Activated naive CD4-positive, alpha-beta T cell treated with anti-CD3 and anti-CD28 coated beads, Interleukin-2, amount 10 ng/mL, durations not matched to agents 5 hours and 36 hours (primary cell): ENCODE measurements around the gene KRTAP16-1. TPM values are rescaled to one million over a fixed set of nuclear protein-coding genes. Genes with fewer than 3 reads are reported as not detected.

Experiments
- total RNA-seq, 2 experiments: library from RNA; stranded (reverse); gene quantifications; one replicate each; pipeline ENCODE4 v1.2.3, GENCODE V29; 2021

Gene KRTAP16-1, protein sequence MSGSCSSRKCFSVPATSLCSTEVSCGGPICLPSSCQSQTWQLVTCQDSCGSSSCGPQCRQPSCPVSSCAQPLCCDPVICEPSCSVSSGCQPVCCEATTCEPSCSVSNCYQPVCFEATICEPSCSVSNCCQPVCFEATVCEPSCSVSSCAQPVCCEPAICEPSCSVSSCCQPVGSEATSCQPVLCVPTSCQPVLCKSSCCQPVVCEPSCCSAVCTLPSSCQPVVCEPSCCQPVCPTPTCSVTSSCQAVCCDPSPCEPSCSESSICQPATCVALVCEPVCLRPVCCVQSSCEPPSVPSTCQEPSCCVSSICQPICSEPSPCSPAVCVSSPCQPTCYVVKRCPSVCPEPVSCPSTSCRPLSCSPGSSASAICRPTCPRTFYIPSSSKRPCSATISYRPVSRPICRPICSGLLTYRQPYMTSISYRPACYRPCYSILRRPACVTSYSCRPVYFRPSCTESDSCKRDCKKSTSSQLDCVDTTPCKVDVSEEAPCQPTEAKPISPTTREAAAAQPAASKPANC
- under 1 TPM in 1 of 2 experiments, not detected in 1; 0.14 TPM for total RNA-seq

GRCh38 chr17:41308918-41309359 is at the start of gene KRTAP16-1:
Gene KRTAP16-1, minus strand, starts transcription at chr17:41309309. Its CDS starts 56 bp downstream, at chr17:41309253.

GRCh38 chr17:41350381-41350878 is 41.3 kb upstream of the KRTAP16-1 start, which contains the start of gene KRT33A:
Gene KRT33A, minus strand, starts transcription at chr17:41350828. Its CDS starts 61 bp downstream, at chr17:41350767.

GRCh38 chr17:41315204-41315794 is 6.2 kb upstream of the KRTAP16-1 start, which contains the start of gene KRTAP17-1:
Gene KRTAP17-1, minus strand, starts transcription at chr17:41315710. Its CDS starts 60 bp downstream, at chr17:41315650.

DNA sequence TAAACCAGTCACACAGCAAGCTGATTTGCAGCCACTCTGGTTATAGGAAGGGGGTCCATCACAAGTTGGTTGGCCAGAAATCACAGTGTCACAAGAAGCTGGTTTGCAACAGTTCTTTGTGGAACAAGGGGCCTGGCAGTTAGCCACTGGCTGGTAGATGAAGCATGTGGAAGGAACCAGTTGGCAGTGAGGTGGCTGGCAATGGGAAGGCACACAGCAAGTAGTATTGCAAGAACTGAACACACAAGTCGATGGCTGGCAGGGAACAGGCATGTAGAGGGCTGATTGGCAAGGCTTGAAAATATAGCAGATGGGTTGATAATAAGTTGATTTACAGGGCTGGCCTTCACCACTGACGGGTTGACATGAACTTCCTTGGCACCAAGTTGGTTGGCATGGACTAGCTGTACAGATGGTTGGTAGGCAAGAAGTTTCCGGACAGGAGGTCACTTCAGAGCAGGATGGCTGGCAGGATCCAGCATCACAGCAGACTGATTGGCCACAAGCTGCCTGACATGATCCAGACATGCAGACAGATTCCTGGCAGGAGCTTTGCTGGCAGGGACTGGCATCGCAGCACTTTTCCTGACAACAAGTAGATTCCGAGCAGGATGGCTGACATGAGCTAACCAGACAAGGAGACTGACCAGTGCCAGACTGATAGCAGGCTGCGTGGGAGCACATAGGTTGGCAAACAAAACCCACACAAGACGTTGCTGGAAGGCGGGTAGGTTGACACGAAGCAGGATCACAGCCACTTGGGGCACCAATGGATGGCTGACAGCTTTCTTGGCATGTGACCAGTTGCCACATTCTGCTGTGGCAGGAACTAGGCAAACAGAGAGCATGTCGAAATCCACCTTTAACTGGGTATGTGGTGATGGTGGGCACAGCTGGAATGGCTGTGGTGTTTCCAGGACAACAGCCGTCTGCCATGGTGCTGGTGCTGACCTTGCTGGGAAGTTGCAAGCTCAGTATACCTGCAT is 6.9 kb downstream of the KRTAP16-1 start, which contains the start of gene KRTAP29-1:
Gene KRTAP29-1, minus strand, starts transcription at position 936 of the 986 bp plus-strand sequence. Its CDS starts 0 bp downstream, at position 936.

DNA sequence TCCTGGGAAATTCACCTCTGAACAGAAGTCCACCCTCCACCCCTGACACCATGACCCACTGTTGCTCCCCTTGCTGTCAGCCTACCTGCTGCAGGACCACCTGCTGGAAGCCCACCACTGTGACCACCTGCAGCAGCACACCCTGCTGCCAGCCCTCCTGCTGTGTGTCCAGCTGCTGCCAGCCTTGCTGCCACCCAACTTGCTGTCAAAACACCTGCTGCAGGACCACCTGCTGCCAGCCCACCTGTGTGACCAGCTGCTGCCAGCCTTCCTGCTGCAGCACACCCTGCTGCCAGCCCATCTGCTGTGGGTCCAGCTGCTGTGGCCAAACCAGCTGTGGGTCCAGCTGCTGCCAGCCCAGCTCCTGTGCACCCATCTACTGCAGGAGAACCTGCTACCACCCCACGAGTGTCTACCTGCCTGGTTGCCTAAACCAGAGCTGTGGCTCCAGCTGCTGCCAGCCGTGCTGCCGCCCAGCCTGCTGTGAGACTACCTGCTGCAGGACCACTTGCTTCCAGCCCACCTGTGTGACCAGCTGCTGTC is 33.4 kb downstream of the KRTAP16-1 start, which contains the start of gene KRTAP9-7:
Gene KRTAP9-7, plus strand, starts transcription at position 51 of the 543 bp plus-strand sequence. Its CDS starts 0 bp downstream, at position 51.

DNA sequence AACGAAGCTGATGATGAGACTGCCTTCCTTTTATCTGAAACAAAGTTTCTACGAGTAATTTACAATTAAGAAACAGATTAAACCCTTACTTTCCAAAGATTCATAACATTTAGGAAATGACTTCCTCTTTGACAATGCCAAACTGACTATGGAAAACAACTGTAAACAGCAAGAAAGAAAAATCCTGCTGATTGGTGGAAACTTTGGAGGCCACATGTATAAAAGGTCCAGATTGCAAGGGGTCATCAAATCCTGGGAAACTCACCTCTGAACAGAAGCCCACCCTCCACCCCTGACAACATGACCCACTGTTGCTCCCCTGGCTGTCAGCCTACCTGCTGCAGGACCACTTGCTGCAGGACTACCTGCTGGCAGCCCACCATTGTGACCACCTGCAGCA is 44.0 kb downstream of the KRTAP16-1 start, which contains the start of gene KRTAP9-6:
Gene KRTAP9-6, plus strand, starts transcription at position 301 of the 400 bp plus-strand sequence. Its CDS starts 0 bp downstream, at position 301.

Other genes with a start within 250 kb of the KRTAP16-1 start
- not detected for gene KRTAP2-3, start 249.2 kb downstream of the KRTAP16-1 start, total RNA-seq
- gene KRTAP2-4, start 243.4 kb downstream of the KRTAP16-1 start, total RNA-seq = not detected
- not detected for gene KRTAP4-7, start 225.2 kb downstream of the KRTAP16-1 start, total RNA-seq
- gene KRTAP4-8, start 211.2 kb downstream of the KRTAP16-1 start, total RNA-seq = not detected
- not detected for gene KRTAP4-16, start 207.1 kb downstream of the KRTAP16-1 start, total RNA-seq
- gene KRTAP4-9, start 203.9 kb downstream of the KRTAP16-1 start, total RNA-seq = not detected
- not detected for gene KRTAP4-11, start 190.9 kb downstream of the KRTAP16-1 start, total RNA-seq
- not detected for gene KRTAP4-12, start 185.1 kb downstream of the KRTAP16-1 start, total RNA-seq
- not detected for gene KRTAP4-6, start 168.8 kb downstream of the KRTAP16-1 start, total RNA-seq
- not detected for gene KRTAP4-5, start 159.5 kb downstream of the KRTAP16-1 start, total RNA-seq
- gene KRTAP4-4, start 148.6 kb downstream of the KRTAP16-1 start, total RNA-seq = not detected
- gene KRTAP4-3, start 141.1 kb downstream of the KRTAP16-1 start, total RNA-seq = not detected
- not detected for gene KRTAP4-2, start 131.1 kb downstream of the KRTAP16-1 start, total RNA-seq
- not detected for gene KRTAP4-1, start 124.4 kb downstream of the KRTAP16-1 start, total RNA-seq
- gene KRTAP9-1, start 119.4 kb downstream of the KRTAP16-1 start, total RNA-seq = not detected
- gene KRTAP9-2, start 82.7 kb downstream of the KRTAP16-1 start, total RNA-seq = not detected
- gene KRTAP9-3, start 76.9 kb downstream of the KRTAP16-1 start, total RNA-seq = not detected
- gene KRTAP9-8, start 71.3 kb downstream of the KRTAP16-1 start, total RNA-seq = not detected
- not detected for gene KRTAP9-4, start 59.6 kb downstream of the KRTAP16-1 start, total RNA-seq
- gene KRTAP9-9, start 53.9 kb downstream of the KRTAP16-1 start, total RNA-seq = not detected
- not detected for gene KRTAP9-6, start 43.9 kb downstream of the KRTAP16-1 start, total RNA-seq
- not detected for gene KRTAP9-7, start 33.6 kb downstream of the KRTAP16-1 start, total RNA-seq
- gene KRTAP29-1, start 6.5 kb downstream of the KRTAP16-1 start, total RNA-seq = under 1 TPM in 1 of 2 experiments, not detected in 1; 0.20 TPM
- gene KRTAP17-1, start 6.4 kb upstream of the KRTAP16-1 start, total RNA-seq = not detected
- not detected for gene KRT33A, start 41.5 kb upstream of the KRTAP16-1 start, total RNA-seq
- gene KRT33B, start 60.5 kb upstream of the KRTAP16-1 start, total RNA-seq = not detected
- gene KRT34, start 73.0 kb upstream of the KRTAP16-1 start, total RNA-seq = not detected
- not detected for gene KRT31, start 88.3 kb upstream of the KRTAP16-1 start, total RNA-seq
- not detected for gene KRT37, start 115.3 kb upstream of the KRTAP16-1 start, total RNA-seq
- not detected for gene KRT38, start 131.7 kb upstream of the KRTAP16-1 start, total RNA-seq
- gene KRT32, start 158.1 kb upstream of the KRTAP16-1 start, total RNA-seq = not detected
- gene KRT35, start 171.8 kb upstream of the KRTAP16-1 start, total RNA-seq = not detected
- not detected for gene KRT36, start 180.6 kb upstream of the KRTAP16-1 start, total RNA-seq
- gene KRT13, start 196.3 kb upstream of the KRTAP16-1 start, total RNA-seq = not detected
- not detected for gene KRT15, start 209.6 kb upstream of the KRTAP16-1 start, total RNA-seq
- not detected for gene KRT19, start 219.0 kb upstream of the KRTAP16-1 start, total RNA-seq